GM18520 (cell line): ENCODE measurements around the gene ACYP1.
A peak's percentile ranks its signal among the peaks of the same experiment; 100 is the strongest.
"Not testable (repeated sequence)": the region's sequence is repeated elsewhere in the genome, so short reads cannot be mapped to it uniquely, and the experiment has no call there.

ENCODE experiments used
- ATAC-seq: cut with Tn5 transposase; IDR thresholded peaks from one replicate; pipeline ENCODE4 v1.9.1; 2021; ENCODE audit not compliant: unreplicated experiment

The ACYP1 gene

DNA sequence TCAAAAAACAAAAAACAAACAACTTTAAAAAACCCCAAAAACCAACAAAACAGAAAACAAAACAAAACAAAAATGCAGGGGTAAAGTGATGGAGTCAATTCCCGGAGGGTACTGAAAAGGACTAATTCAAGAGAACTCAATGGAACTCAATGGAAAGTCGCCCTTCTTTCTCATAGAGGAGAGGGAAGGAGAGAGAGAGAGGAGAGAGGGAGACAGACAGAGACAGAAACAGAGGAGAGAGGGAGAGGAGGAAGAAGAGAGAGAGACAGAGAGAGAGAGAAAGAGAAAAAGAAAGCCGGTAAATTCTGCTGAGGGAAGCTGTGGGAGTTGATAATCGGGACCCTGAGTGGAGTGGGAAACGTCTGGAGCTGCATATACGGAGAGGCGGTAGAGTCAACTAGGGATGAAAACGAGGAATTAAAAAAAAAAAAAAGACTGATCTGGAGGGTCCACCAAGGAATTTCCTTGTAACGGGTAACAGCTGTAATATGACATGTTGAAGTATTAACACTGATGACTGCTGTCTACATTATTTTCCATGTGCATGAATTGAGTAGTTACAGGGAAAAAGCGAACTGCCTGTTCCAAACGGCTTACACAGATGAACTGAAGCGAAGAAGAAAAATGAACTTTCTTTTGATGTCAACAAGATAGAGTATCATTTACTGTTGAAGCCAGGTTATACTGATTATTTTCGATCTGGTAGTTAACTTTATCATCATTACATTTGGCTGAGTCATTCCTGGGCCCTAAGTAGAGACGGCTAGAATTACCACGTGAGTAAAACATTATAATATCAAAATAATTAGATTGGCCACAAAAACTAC, 4.7 kb upstream of the ACYP1 start:
- no peak for ATAC-seq

DNA sequence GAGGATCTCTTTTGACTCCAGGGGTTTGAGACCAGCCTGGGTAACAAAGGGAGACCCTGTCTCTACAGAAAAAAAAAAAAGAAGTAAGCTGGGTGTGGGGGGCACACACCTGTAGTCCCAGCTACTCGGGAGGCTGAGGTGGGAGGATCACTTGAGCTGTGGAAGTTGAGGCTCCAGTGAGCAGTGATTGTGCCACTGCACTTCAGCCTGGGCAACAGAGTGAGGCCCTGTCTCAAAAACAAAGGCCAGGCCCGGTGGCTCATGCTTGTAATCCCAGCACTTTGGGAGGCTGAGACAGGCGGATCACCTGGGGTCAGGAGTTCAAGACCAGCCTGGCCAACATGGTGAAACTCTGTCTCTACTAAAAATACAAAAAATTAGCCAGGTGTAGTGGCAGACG, 3.9 kb upstream of the ACYP1 start:
- not testable (repeated sequence) for ATAC-seq

DNA sequence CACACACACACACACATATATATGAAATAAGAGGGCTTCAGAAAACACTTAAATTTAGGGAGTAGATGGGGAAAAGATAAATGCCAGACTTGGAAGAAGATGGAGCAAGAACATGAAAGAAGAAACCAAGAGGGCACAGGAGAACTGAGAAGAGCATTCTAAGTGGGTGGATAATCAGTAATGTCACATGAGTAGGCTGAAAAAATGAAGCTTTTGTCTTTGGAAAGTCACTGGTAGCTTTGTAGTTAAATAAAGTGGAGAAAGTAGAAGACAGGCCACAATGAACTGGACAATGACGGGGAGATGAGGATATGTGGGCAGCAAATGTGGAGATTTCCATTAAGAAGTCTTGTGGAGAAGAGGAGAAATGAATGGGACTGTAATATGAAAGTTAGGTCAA, 3.4 kb upstream of the ACYP1 start:
- ATAC-seq, result no peak

DNA sequence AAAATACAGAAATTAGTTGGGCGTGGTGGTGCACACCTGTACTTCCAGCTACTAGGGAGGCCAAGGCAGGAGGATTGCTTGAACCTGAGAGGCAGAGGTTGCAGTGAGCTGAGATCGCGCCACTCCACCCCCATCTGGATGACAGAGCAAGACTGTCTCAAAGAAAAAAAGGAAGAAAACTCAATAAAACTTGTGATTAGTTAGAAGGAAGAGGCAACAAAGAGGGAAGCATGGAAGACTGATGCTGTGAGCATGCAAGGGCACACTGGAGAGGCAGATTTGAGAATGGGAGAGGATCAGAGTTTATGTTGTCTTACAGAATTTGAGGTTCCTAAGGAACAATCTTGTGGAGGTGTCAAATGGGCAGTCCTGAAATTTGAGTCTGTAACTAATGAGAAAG, 2.9 kb upstream of the ACYP1 start:
- no peak for ATAC-seq

DNA sequence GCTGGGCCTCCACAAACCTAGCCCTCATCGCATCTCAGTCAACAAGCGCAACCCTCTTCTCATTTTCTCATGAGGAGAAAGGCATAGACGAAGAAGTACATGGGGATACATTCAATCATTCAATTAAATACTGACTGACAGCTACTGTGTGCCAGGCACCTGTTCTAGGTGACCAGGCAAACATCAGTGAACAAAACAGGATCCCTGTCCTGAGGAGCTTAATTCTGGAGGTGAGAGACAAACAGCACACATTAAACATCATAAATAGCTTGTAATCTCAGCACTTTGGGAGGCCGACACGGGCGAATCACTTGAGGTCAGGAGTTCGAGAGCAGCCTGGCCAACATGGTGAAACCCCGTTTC, 362 bp upstream of the ACYP1 start:
- no peak for ATAC-seq

DNA sequence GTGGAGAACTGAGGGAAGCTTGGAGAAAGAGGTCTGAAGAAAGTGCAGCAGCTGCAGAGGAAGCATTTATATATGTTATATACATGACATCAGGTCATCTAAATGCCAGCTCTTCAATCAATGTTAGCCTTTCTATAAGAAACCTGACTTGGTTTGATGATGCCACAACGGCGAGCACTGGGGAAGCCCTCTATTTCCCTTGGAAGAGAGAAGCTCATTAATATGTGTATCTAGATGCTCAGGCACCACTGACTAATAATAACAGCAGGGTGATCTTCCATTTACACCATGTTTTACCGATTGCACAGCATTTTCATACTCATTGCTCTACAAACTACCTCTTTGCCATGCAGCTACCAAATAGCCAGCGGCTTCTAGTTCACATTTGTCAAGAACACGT, 811 bp downstream of the ACYP1 start:
- no peak for ATAC-seq

DNA sequence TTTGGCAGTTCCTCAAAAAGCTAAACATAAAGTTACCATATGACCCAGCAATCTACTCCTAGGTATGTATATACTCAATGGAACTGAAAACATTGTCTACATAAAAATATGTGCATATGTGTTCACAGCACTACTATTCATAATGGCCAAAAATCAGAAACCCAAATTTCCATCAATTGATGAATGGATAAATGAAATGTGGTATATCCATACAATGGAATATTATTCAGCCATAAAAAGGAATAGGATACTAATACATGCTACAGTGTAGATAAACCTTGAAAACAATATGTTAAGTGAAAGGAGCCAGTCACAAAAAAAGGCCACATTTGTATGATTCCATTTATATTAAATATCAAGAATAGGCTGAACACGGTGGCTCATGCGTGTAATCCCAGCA, 3.4 kb downstream of the ACYP1 start:
- no peak for ATAC-seq

DNA sequence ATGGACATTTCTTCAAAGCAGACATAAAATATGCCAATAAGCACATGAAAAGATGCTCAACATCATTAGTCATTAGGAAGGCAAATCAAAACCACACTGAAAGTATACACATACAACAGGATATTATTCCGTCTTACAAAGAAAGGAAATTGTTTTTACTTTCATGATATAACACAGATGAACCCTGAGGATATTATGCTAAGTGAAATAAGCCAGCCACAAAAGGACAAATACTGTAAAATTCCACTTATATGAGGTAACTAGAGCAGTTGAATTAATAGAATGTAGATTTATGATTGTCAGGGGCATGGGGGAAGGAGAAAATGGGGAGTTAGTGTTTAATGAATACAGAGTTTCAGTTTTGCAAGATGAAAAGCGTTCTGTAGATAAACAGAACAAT, 4.2 kb downstream of the ACYP1 start:
- no peak for ATAC-seq

DNA sequence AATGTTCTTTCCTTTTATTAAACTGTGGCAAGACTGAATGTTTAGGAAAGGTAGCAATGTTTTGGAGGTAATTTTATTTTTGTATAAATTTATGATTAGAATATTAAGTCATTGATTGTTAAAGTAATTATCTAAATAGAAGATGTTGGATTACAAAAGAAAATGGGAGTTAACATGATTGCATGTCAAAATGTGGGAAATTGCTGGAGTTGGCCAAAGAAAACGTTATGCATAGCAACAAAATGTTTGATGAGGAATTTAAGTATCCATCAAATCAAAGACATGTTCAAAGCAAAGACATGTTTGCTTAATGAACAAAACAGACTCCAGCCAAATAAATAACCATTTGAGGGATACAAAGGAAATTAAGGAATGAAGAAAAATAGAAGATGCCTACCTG, 9.4 kb downstream of the ACYP1 start:
- ATAC-seq, result no peak

DNA sequence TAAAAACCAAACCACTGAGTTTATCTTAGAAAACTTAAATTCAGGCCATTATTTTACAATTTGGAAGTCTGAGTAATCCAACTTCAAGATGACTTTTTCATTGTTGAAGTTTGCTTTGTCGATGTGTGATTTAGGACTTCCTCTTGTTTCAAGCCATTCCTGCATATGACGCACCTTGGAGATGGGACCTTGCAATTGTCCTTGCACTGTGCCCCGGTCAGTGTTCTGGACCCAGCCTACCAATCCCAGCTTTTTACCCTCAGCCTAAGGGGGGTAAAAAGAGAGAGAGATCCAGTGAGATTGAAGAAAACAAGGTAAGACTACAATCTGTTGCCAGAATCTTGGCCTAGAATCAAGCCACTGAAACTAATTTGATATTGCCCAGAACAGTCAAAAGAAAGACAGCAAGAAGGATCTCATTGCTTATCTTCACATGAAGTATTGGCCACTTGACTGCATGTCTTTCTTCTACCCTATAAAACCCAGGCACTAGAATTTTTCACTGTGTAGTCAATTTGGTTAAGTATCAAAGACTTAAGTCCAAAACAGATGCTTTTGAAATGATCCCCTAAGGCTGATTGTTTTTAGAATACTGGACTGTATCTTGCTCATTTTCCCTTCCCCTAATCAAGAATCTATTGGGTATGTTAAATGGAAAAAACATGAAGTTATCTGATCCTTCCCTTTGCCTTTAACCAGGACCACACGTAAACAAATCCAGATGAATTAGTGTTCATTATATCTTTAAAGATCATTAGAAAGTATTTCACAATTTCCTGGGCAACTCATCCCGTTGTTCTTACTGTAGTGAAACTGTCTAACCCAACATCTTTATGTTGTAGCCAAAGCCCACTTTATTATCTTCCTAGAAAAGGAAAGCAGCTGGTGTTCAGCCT, 10.2 kb downstream of the ACYP1 start:
- no peak for ATAC-seq

DNA sequence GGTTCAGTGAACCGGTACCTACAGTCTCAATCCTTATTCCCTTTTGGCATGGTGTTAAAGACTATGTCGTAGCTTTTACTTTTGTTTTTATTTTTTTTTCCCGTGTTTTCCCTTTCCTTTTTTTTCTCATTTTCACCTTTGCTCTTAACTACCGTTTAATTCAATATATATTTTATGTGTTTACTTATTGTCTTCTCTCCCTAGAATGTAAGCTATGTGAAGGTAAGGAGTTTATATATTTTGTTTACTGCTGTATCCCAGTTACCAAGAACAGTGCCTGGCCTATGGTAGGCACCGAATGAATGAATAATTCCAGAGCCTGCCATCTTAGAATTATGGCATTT, 12.3 kb downstream of the ACYP1 start:
- no peak for ATAC-seq

DNA sequence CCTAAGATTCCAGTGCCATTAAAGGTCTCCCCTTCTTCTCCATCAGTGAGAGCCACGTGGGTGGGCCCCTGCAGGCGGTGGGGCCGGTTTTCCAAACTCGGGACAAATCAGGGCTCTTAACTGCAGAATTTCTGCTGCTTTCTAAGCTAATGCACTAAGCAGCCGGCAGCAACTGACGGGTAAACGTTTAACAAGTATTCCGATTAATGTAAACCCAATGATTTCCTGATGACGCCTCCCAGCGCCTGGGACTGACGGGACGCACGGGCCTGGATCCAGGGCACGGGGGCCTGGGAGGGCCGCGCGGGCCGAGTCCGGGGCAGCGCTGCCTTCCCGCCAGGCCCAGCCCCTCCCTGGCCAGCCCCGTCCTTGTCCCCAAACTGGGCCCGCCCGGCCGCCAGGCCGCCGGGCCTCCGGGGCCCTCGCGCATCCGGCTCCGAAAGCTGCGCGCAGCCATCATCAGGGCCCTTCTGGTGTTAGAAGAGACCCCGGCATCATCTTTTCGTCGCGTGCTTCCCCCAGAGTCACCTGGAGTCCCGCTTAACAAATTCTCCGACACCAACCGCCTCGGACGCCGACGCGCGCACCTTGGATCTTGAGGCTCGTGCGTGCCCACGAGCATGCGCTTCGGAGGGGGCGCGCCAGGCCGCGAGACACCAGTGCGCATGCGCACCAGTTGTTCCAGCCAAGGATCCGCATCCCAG, 12.8 kb downstream of the ACYP1 start, which contains the start of gene MLH3:
Gene MLH3 (minus strand): TSS at position 616 of the 704 bp plus-strand sequence. CDS start 1,812 bp downstream, outside the sequence.
- peak; percentile 52 for ATAC-seq

DNA sequence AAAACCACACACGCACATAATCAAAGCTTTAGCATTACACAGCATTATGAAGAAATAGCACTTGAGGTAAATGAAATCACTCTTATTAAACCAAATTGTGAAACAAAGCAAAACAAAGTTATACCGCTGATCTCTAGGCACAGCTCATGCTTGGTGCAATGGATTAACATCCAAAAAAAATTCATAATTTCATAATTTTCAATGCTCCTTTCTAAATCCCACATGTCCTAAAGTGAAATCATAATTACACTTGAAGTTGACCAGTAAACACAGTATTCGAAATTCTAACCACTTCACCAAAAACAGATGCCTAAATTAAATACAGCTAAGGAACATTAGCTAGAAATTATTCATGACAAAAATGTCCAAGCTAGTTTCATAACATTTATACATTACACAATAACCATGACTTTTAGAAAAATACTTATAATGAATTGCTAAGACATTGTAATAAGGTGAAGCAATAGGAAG, 14.1 kb downstream of the ACYP1 start:
- no peak for ATAC-seq

DNA sequence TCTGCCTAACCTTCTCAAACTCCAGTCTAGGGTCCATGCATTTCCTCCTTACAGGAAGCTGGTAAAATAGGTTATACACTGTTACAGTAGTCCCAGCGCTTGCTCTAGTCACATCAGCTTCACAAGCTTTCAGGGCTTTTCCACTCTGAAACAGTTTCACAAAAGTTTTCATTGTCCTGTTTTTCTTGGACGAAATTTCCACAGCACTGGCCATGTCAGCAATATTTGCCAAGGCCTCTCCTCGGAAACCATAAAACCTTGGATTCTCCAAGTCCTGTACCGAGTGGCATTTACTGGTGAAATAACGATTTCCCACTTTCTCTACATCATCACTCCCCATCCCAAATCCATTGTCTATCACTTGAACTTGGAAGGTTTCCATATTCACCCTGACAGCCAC, 14.7 kb downstream of the ACYP1 start:
- ATAC-seq, result no peak

DNA sequence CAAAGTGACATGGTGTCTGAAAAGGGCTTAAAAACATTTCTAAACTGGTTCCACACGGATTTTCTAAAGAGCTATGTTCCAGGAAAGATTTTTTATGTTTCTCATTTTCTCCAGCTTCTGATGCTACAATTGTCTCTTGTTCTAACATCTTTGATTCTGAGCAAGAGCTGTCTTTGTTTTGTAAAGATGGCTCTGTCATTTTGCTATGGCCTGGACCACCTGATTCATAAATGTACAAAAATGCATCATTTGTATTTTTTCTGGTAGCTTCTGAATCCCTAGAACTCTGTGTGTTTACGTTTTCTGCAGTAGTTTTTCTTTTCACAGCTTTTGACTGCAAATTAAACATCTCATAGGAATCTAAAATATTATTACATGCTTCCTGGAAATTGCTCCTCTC, 15.7 kb downstream of the ACYP1 start:
- no peak for ATAC-seq

DNA sequence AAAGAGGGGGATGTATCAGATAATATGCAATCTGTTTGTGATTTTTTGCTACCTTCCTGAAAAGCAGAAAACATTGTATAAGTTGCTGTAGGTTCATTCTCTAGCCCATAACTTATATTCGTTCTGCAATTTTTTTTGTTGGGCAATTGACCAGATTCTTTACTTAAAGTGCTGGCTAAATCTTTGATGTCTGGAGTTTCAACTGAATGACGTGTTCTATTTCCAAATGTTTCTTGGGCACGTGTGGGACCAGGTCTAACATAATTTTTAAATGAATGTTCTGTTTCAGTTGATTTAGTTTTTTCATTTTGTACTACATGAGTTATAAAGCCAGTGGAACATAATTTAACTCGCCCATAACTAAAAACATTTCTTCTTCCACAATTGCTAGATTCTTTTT, 16.3 kb downstream of the ACYP1 start:
- no peak for ATAC-seq

DNA sequence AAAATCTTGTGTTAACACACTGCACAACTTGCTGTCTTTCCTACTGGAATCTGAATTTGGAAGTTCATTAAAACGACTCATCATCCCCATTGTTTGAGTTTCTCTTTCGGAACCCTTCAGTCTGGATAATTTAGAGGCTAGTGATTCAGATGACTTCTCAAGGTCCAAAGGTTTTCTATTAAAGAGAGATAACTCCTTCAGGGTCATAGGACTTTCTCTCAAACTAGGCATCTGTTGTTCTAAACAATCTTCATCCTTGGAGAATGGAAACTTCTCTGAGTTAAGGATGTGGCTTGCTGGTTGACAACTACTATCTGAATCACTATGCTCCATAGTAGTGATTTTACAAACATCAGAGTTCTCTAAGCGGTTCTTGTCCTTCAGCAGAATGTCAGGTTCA, 16.9 kb downstream of the ACYP1 start:
- ATAC-seq, result no peak

DNA sequence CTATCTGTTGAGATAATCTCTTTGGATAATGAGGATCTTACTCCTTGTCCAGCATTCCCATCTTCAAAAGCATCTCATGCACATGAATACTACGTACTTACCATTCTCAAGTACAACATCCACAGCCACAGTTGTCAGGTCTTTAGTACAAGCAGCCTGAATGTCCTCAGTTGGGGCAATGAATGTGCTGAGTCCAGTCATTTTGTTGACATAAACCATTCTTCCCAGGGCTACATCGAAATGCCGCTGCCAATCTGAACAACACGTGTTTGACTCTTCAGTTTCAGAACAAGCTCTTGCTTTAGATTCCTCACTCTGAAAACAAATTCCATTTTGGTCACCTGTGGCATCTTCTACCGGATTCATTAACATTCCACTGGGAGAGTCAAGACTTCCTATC, 17.5 kb downstream of the ACYP1 start:
- ATAC-seq, result no peak

DNA sequence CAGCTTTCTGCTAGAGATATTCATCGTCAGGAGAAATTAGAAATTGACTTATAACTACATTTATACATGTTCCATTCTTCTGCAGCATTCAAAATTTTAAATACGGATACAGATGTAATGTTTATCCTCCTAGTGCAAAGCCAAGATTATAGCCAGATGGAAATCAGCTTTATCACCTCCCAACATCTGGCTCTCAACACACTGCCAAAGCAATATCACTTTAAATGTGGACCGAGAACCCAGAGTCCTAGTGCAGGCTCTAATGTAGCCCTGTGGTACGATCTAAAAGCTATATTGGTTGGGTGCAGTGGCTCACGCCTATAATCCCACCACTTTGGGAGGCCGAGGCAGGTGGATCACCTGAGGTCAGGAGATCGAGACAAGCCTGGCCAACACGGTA, 19.1 kb downstream of the ACYP1 start:
- no peak for ATAC-seq

DNA sequence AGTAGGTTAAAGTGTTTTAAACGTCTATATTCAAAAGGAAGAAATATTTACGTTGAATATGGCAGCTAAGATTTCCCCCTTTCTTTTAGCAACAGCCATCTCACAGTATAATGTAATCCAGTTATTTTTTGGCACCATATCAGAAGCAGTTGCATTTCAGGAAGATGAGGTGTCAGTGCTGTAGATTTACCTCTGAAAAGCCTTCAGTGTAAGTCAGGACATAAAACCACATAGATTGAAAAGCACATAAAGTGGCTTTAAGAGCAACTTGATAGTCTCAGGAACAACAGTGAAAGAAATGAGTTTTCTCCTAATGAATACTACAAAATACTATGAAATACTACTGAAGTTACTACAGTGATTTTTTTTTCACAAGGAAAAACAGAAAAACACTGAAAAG, 19.5 kb downstream of the ACYP1 start:
- ATAC-seq, result no peak

DNA sequence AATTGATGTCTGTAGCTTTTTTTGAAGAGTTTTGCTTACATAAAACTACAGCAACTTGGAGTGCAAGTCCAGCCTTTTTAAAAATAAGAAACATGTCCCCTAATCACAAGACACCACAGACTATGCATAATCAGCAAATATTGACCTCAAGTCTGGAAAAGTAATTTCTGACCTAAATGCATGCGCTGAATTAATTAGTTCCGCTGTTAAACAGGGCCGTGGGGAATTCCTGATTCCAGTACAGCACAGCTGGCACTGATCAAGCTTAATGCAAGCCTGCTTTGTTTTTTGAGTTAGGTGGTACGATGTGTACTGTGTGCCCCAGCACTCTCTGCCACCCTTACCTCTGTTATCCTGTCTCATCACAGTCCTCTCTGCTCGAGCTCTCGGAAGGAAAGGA, 21.8 kb downstream of the ACYP1 start:
- no peak for ATAC-seq

DNA sequence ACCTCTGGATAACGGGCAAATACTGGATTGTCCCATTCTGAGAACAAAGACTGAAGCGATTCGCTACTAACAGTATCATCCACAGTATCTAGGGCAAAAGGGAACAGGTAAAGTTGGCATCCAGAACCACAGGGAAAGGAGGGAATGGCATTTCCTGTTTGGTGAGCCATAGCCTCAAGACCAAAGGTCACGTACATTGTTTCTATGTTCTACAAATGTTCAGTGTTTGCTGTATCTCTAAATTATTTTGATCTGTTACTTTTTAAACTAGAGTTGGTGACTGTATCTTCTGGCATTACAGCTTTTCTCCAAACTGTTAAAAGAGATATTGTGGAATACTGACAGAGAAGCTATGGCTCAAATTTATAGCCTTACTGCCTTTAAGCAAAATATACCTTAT, 22.2 kb downstream of the ACYP1 start:
- ATAC-seq, result no peak
